ENCODE measurements around the gene RABL6.
"Not testable (repeated sequence)": the region's sequence is repeated elsewhere in the genome, so short reads cannot be mapped to it uniquely, and the experiment has no call there.

RABL6 gene

GRCh38 chr9:136857581-136858412 is 50.0 kb downstream of the RABL6 start:
- DNase-seq: no peak

DNA sequence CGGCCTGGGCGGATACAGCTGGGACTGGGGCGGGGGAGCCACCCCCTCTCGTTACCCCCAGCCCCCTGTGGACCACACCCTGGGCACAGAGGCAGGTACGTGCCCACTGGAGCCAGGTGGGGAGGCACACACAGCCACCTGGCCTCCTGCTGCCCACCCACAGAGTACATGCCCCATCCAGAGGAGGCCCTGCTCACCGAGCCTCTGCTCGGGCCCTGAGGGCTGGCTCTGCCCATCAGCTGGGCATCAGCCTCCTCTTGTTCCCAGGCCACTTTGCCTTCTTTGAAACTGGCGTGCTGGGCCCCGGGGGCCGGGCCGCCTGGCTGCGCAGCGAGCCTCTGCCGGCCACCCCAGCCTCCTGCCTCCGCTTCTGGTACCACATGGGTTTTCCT is 50.7 kb downstream of the RABL6 start:
- DNase-seq: no peak

DNA sequence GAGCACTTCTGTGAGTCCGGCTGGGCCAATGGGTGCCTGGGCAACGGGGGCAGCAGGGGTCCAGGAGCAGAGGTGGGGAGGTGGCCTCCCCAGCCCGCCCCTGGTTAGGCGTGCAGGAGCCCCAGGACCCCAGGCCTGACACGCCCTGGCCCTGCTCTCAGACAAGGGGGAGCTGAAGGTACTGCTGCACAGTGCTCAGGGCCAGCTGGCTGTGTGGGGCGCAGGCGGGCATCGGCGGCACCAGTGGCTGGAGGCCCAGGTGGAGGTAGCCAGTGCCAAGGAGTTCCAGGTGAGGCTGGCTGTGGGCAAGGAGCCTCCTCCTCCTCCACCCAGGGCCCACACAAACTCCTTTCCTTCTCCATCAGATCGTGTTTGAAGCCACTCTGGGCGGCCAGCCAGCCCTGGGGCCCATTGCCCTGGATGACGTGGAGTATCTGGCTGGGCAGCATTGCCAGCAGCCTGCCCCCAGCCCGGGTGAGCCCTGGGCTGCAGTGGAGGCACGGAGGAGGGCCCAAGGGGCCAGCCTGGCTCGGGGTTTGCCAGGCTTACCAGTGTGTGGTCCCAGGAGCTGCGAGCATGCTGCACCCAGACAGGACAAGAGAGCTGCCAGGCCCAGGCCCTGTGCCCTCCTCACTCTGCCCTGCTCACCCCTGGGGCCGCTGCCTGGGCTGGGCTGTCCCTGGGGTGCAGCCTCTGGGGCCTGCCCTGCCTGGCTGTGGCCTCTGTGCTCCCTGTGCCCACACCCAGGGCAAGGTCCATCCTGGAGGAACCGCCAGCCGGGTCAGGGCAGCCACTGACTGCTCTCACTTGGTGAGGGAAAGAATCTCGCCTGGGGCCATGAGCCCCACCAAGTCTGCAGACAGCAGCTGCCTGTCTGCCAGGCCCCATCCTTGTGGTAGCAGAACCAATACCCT is 51.4 kb downstream of the RABL6 start:
- DNase-seq: no peak

DNA sequence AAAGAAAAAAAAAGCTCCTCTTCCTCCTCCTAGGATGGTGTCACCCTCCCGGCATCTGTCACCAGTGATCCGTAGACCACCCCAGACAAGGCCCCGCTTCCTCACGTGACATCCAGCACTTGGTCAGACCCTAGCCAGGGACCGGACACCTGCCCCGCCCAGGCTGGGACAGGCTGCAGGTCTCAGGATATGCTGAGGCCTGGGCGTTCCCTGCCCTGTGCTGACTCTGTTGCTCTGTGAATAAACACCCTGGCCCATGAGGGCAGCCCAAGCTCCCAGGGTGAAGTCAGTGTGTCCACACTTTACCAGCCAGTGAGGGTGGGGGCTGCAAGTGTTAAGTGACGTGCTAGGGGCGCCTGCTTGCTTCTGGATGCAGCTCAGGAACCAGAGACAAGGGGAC is 52.8 kb downstream of the RABL6 start:
- DNase-seq: no peak

DNA sequence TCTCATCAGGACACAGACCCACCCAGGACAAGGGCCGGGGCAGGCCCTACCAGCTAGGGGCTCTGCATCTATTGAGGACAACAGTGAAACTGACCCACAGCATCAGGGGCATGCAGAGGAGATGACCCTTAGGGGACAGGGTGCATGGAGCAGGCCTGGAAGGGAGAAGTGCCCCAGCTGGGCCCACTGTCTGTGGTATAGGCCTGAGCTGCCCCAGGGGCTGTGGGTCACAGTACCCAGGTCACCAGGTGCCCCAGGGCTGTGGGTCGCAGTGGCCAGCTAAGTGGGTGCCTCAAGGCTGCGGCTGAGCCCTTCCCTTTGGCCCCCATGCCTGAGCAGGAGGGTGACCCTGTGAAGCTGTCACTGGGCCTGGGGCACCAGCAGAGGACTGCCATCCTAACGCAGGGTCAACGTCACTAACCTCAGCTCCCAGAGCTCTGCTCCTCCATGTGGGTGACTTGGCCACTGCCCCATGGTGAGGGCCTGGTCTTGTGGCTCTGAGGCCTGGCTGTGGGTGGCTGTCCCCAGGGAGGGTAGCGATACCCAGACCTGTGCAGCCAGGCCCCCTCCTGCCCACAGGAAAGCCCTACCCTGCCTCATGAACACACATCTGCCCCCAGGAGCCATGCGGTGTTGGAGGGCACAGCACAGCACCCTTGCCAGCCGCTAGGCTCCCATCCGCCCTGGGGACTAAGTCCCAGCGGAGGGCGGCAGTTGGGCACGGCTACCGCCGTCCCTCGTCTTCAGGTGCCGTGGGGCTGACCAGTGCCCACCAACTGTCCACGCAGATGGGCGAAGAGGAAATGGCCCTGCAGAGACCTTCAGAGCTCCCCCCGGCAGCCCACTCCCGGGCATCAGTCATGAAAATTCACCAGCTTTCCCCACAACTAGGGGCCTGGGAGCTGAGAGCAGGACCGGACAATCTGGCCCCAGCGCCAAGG is 53.5 kb downstream of the RABL6 start:
- no peak for DNase-seq

- no peak for DNase-seq
Observed at GRCh38 chr9:136861874-136862457, 54.2 kb downstream of the RABL6 start.

DNA sequence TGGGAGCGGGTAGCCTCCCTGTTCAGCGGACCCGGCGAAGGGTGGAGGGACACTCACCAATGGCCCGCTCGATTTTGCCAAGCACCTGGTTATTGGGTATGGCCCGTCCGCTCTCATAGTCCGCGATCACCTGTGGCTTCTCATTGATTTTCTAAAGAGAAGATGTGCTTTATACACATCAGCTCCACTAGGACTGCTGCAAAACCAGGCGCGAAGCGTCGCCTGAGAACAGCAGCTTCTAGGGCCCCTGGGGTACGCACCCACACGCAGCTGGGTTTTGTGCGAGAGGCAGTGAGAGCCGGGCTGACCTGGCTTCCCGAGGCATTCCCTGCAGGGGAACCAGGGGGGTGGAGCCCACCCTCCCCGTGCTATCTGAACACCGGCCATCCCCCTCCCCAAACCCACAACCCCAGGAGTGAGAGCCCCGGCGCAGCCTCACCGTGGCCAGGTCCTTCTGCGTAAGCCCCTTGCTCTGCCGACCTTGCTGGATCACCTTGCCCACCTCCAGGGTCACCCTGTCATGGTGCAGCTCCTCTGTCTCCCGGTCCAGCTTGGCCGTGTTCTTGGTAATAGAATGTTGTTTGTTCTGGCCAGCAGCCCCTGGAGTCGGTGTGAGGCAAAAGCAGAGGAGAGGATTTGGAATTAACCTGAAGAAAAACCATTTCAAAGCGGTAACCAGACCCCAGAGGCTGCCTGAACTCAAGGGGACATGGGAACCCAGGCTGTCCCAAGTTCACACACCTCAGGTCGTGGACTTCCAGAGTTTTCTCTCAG is 55.3 kb downstream of the RABL6 start:
- no peak for DNase-seq

GRCh38 chr9:136863623-136864273 is 56.0 kb downstream of the RABL6 start:
- DNase-seq: no peak

- DNase-seq: no peak
Observed at GRCh38 chr9:136865041-136865767, 57.5 kb downstream of the RABL6 start.

- no peak for DNase-seq
Observed at GRCh38 chr9:136865768-136866103, 58.0 kb downstream of the RABL6 start.

DNA sequence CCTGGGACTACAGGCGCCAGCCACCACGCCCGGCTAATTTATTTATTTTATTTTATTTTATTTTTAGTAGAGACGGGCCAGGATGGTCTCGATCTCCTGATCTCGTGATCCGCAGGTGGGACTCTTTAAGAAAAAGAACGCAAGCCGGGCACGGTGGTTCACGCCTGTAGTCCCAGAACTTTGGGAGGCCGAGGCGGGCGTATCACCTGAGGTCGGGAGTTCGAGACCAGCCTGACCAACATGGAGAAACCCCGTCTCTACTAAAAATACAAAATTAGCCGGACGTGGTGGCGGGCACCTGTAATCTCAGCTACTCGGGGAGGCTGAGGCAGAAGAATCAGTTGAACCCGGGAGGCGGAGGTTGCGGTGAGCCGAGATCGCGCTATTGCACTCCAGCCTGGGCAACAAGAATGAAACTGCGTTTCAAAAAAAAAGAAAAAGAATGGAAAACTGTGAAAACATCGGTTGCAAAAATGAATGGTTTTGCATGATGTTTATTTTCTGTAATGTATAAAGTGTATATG is 59.2 kb downstream of the RABL6 start:
- not testable (repeated sequence) for DNase-seq

- DNase-seq: no peak
Observed at GRCh38 chr9:136867480-136867879, 59.7 kb downstream of the RABL6 start.

GRCh38 chr9:136867917-136868316 is 60.2 kb downstream of the RABL6 start:
- no peak for DNase-seq

- DNase-seq: no peak
Observed at GRCh38 chr9:136868644-136869043, 60.9 kb downstream of the RABL6 start.

DNA sequence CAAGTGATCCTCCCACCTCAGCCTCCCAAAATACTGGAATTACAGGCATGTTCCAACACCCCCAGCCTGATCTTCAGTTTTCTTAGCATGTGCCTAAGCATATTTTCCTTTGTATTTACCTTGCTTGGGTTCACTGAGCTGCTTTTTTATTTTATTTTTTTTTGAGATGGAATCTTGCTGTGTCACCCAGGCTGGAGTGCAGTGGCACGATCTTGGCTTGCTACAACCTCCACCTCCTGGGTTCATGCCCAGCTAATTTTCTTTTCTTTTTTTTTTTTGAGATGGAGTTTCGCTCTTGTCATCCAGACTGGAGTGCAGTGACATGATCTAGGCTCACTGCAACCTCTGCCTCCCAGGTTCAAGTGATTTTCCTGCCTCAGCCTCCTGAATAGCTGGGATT is 61.9 kb downstream of the RABL6 start:
- not testable (repeated sequence) for DNase-seq

DNA sequence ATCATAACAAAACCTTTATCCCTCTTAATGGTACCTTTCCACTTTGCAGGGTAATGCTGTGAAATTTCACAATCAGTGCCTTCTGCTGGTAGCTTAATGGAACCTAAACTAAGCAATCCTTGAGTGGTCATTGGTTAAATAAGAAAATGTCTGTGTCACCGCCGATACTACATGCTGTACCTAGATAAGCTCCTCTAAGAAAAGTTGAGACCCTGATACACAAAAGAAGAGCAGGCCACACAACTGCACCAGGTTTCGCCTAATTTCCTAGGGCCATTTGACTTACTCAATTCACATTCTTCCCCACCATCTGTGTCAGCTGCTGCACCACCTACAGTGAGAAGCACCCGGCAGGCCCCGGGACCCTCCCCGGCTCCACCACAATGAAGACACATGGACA is 67.4 kb downstream of the RABL6 start:
- no peak for DNase-seq

- DNase-seq: no peak
Observed at GRCh38 chr9:136876476-136876875, 68.7 kb downstream of the RABL6 start.

- no peak for DNase-seq
Observed at GRCh38 chr9:136880651-136881050, 72.9 kb downstream of the RABL6 start.

GRCh38 chr9:136881691-136882108 is 74.0 kb downstream of the RABL6 start:
- DNase-seq: no peak
